Activated CD8-positive, alpha-beta T cell treated with anti-CD3 and anti-CD28 coated beads for 36 hours (primary cell): ENCODE measurements around the gene ZNF622. TPM values are rescaled to one million over a fixed set of nuclear protein-coding genes. Genes with fewer than 3 reads are reported as not detected.

Source experiments
- ATAC-seq: fragments of 200-7000 bp; cut with Tn5 transposase; one replicate; pipeline ENCODE4 v1.10.0; 2021; ENCODE audit warnings: mild to moderate bottlenecking, moderate library complexity
- CTCF ChIA-PET: fragments of 350-600 bp; sonication (Branson Sonifier 250); formaldehyde crosslinking; loops from one replicate; lab custom pipeline; 2021; ENCODE audit warnings: antibody characterized with exemption; lab: Charles Lee
- POLR2A ChIA-PET: fragments of 350-600 bp; sonication (Branson Sonifier 250); formaldehyde crosslinking; loops from one replicate; lab custom pipeline; 2021; ENCODE audit warnings: antibody characterized with exemption; lab: Charles Lee
- DNase-seq: peaks from one replicate; pipeline ENCODE4 v3.0.0-alpha.2; 2020
- H3K27ac Mint-ChIP-seq: one replicate; pipeline ENCODE4 v1.8.0; 2021; ENCODE audit warnings: mild to moderate bottlenecking, mixed read lengths
- H3K27me3 Mint-ChIP-seq: one replicate; pipeline ENCODE4 v1.8.0; 2021; ENCODE audit warnings: mixed read lengths
- H3K36me3 Mint-ChIP-seq: one replicate; pipeline ENCODE4 v1.8.0; 2021; ENCODE audit warnings: low read depth, mixed read lengths
- H3K4me1 Mint-ChIP-seq: one replicate; pipeline ENCODE4 v1.8.0; 2021; ENCODE audit warnings: low read depth, mixed read lengths
- H3K4me3 Mint-ChIP-seq: one replicate; pipeline ENCODE4 v1.8.0; 2021; ENCODE audit warnings: mild to moderate bottlenecking, moderate library complexity, mixed read lengths
- H3K9me3 Mint-ChIP-seq: one replicate; pipeline ENCODE4 v1.8.0; 2021; ENCODE audit warnings: mixed read lengths
- CTCF ChIP-seq: fragments of 200-600 bp; IDR thresholded peaks from one replicate; pipeline ENCODE4 v1.8.0; 2022; ENCODE audit warnings: antibody characterized with exemption, mild to moderate bottlenecking
- intact Hi-C: fragments of 100-400 bp; cut with micrococcal nuclease; formaldehyde crosslinking; loops from one replicate; pipeline ENCODE4 v1.10.0; 2022
- total RNA-seq, 2 experiments: library from RNA; stranded (reverse); gene quantifications; one replicate each; pipeline ENCODE4 v1.2.3, GENCODE V29; 2021

Gene ZNF622
- total RNA-seq, 2 experiments from 2014 or later, result 36.7 to 38.4 TPM

- no peak for DNase-seq
- ChIA-PET CTCF (interaction anchor here (1.1 kb wide), 2 partner anchors 41 to 169 kb away, joined by 3 to 4 read pairs; no protein-coding TSS in a partner anchor), POLR2A (no interaction called here)
- H3K4me1 Mint-ChIP-seq, result peaks cover 6% of the 10 kb centered on the region
- peaks cover 32% of the 10 kb centered on the region for H3K36me3 Mint-ChIP-seq
- H3K27ac Mint-ChIP-seq, result no peak overlapping the region
- no peak overlapping the region for H3K4me3 Mint-ChIP-seq
- intact Hi-C loops, result no loop called here
- peaks cover 25% of the 10 kb centered on the region for H3K9me3 Mint-ChIP-seq
- no peak for ATAC-seq
- TF ChIP-seq CTCF, result no peak
- no peaks in the 10 kb centered on the region for H3K27me3 Mint-ChIP-seq
These were observed 31.9 kb upstream of the ZNF622 start for GRCh38 chr5:16497546-16497945.

GRCh38 chr5:16493261-16493660 lies 27.7 kb upstream of the ZNF622 start:
- H3K27me3 Mint-ChIP-seq, result no peaks in the 10 kb centered on the region
- POLR2A ChIA-PET, result no interaction called here
- H3K36me3 Mint-ChIP-seq, result peaks cover 21% of the 10 kb centered on the region
- DNase-seq, result no peak
- intact Hi-C loops, result no loop called here
- peaks cover 21% of the 10 kb centered on the region for H3K4me1 Mint-ChIP-seq
- H3K4me3 Mint-ChIP-seq, result no peak overlapping the region
- peaks cover 23% of the 10 kb centered on the region for H3K9me3 Mint-ChIP-seq
- no peak for TF ChIP-seq CTCF
- no peak overlapping the region for H3K27ac Mint-ChIP-seq
- CTCF ChIA-PET, result no interaction called here
- ATAC-seq, result no peak

DNA sequence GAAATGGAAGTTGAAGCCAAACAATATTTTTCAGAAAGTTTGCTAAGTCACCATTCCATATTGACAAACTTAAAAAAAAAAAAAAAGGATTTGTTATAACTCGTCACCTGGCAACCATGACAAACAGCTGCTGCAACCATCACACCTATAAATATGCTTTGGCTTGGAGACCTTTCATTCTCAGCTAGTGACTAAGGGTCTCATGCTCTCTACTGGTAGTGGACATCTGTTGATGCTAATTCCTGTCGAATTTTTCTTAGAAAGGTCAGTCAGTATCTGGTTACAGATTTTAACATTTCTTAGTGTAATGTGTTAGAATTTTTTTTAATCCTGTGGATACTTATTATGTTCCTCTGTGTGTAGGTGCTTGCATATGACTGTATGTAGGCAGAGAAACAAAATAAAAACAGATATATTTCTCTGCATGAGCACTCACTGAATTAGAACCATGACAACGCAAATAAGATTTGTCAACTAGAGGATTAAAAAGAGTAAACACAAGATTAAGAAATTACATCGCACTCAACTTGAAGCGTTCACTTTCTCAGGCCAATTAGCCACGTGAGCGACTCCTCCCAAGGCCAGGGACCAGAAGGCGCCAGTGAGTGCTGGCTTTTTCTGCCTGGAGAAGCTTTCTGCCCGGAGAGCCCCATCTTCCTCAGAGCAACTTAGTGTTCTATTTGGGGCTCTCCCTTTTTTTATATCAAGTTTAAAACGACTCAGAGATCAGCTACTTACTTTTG lies 27.0 kb upstream of the ZNF622 start:
- intact Hi-C loops, result no loop called here
- ATAC-seq, result no peak
- CTCF ChIA-PET, result interaction anchor here (3.2 kb wide), 1 partner anchor 58 kb away, joined by 31 read pairs; no protein-coding TSS in a partner anchor

DNA sequence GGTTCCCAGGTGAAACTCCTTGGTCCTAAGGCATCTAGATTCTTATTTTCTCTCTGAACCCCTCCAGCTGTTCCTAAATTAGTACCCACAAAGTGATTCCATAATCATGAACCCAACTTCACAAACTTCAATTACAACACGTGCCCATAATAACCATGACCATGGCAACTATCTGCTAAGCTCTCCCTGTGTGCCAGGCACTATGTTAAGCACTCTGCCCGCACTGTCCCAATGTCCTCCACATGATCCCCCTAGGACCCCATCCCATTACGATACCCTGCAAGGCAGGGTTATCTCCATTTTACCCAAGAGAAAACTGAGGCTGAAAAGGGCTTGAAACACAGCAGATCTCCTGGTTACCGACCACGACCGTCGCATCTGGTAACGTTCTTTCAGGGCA lies 25.3 kb upstream of the ZNF622 start:
- intact Hi-C loops, result no loop called here
- peaks cover 8% of the 10 kb centered on the region for H3K36me3 Mint-ChIP-seq
- no peak for DNase-seq
- no peak overlapping the region for H3K4me3 Mint-ChIP-seq
- CTCF ChIA-PET, result interaction anchor here (1.5 to 3.2 kb wide), 6 partner anchors 15 to 176 kb away, joined by 3 to 31 read pairs (median 7); no protein-coding TSS in a partner anchor
- H3K27ac Mint-ChIP-seq, result peak overlapping the region; percentile 33
- no peak for ATAC-seq
- no peak for TF ChIP-seq CTCF
- peaks cover 8% of the 10 kb centered on the region for H3K9me3 Mint-ChIP-seq
- POLR2A ChIA-PET, result no interaction called here
- peaks cover 36% of the 10 kb centered on the region for H3K4me1 Mint-ChIP-seq
- no peaks in the 10 kb centered on the region for H3K27me3 Mint-ChIP-seq

More for the DNA sequence above, 27.0 kb upstream of the ZNF622 start:
- H3K27ac Mint-ChIP-seq, result no peak overlapping the region
- peaks cover 26% of the 10 kb centered on the region for H3K4me1 Mint-ChIP-seq
- TF ChIP-seq CTCF, result no peak
- H3K4me3 Mint-ChIP-seq, result no peak overlapping the region
- POLR2A ChIA-PET, result no interaction called here
- H3K36me3 Mint-ChIP-seq, result peaks cover 15% of the 10 kb centered on the region
- H3K27me3 Mint-ChIP-seq, result no peaks in the 10 kb centered on the region
- DNase-seq, result peak; percentile 12
- H3K9me3 Mint-ChIP-seq, result peaks cover 19% of the 10 kb centered on the region

DNA sequence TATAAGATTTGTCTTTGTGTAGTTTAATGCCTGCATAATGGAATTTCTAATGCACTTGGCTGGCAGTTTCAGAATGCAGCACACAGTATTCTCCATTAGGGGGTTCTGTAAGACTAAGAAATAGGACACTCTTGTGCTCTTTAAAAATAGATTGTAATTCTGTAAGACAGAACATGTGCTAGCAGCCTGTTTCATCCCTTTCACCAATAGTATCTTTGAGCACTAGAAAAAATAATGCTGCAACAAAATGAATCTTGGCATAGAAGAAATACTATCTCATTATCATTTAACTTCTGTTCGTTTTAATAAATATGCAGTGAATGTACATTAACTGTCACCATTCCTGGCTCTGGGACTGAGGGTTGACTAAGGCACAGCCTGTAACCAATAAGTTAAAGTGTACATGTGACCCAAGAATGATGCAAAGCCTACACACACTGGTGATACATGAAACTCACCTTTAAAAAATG lies 23.8 kb upstream of the ZNF622 start:
- Mint-ChIP-seq H3K27me3 (no peaks in the 10 kb centered on the region), H3K4me3 (no peak overlapping the region), H3K9me3 (no peaks in the 10 kb centered on the region), H3K4me1 (peaks cover 30% of the 10 kb centered on the region), H3K27ac (no peak overlapping the region), H3K36me3 (no peaks in the 10 kb centered on the region)
- POLR2A ChIA-PET, result no interaction called here
- peak; percentile 49 for TF ChIP-seq CTCF
- ATAC-seq (peak; percentile 84), DNase-seq (no peak)
- intact Hi-C loops, result loop anchor here (2.0 kb wide), 2 partner anchors 61 to 177 kb away; no protein-coding TSS in a partner anchor
- CTCF ChIA-PET, result interaction anchor here (0.8 to 3.2 kb wide), 12 partner anchors 9 to 302 kb away, joined by 3 to 31 read pairs (median 4); no protein-coding TSS in a partner anchor
